OCI-LY3 (cell line): Measurements from ENCODE around the gene BCL6B.

Experiments used
- CTCF ChIP-seq: fragments of 200-600, 300-600 bp; sonication (generic); IDR thresholded peaks from 2 replicates; pipeline ENCODE4 v1.5.1; 2014; ENCODE audit warnings: antibody characterized with exemption, low read length, low read depth
- EZH2phosphoT487 ChIP-seq: fragments of 200-600 bp; shearing (Covaris generic); IDR thresholded peaks from 2 replicates; pipeline ENCODE4 v1.6.1; 2018; ENCODE audit warnings: antibody characterized with exemption, mixed run types, low read depth

- TF ChIP-seq CTCF (no peak), EZH2phosphoT487 (no peak)
These were observed 52.1 kb downstream of the BCL6B start for GRCh38 chr17:7074931-7075330.
